HG03520 (cell line): Measurements from ENCODE around the gene DIP2C.
"Not testable (repeated sequence)": the region's sequence is repeated elsewhere in the genome, so short reads cannot be mapped to it uniquely, and the experiment has no call there.

Experiments
- ATAC-seq: cut with Tn5 transposase; IDR thresholded peaks from one replicate; pipeline ENCODE4 v1.9.1; 2021; ENCODE audit warnings: mild to moderate bottlenecking, moderate library complexity; ENCODE audit not compliant: unreplicated experiment

The DIP2C gene

GRCh38 chr10:474406-474805 is 215.1 kb downstream of the DIP2C start:
- no peak for ATAC-seq

- no peak for ATAC-seq
Measured at GRCh38 chr10:472241-472910, 217.1 kb downstream of the DIP2C start.

- ATAC-seq = no peak
Measured at GRCh38 chr10:470339-471003, 219.0 kb downstream of the DIP2C start.

- no peak for ATAC-seq
Measured at GRCh38 chr10:469947-470338, 219.5 kb downstream of the DIP2C start.

- ATAC-seq = no peak
Measured at GRCh38 chr10:459743-460142, 229.7 kb downstream of the DIP2C start.

GRCh38 chr10:458421-458851 is 231.0 kb downstream of the DIP2C start:
- no peak for ATAC-seq

- no peak for ATAC-seq
Measured at GRCh38 chr10:456486-456885, 233.0 kb downstream of the DIP2C start.

GRCh38 chr10:454860-455259 is 234.6 kb downstream of the DIP2C start:
- ATAC-seq = no peak

GRCh38 chr10:453647-454046 is 235.8 kb downstream of the DIP2C start:
- ATAC-seq = no peak

- no peak for ATAC-seq
Measured at GRCh38 chr10:452512-453426, 236.7 kb downstream of the DIP2C start.

GRCh38 chr10:451856-452255 is 237.6 kb downstream of the DIP2C start:
- no peak for ATAC-seq

GRCh38 chr10:451021-451471 is 238.4 kb downstream of the DIP2C start:
- no peak for ATAC-seq

GRCh38 chr10:450463-450862 is 239.0 kb downstream of the DIP2C start:
- no peak for ATAC-seq

GRCh38 chr10:449331-449730 is 240.1 kb downstream of the DIP2C start:
- not testable (repeated sequence) for ATAC-seq

GRCh38 chr10:443459-443858 is 246.0 kb downstream of the DIP2C start:
- ATAC-seq = no peak

GRCh38 chr10:442209-442608 is 247.3 kb downstream of the DIP2C start:
- no peak for ATAC-seq

- no peak for ATAC-seq
Measured at GRCh38 chr10:441659-442058, 247.8 kb downstream of the DIP2C start.

GRCh38 chr10:440127-440526 is 249.3 kb downstream of the DIP2C start:
- no peak for ATAC-seq

- no peak for ATAC-seq
Measured at GRCh38 chr10:437698-438490, 251.6 kb downstream of the DIP2C start.

- ATAC-seq = no peak
Measured at GRCh38 chr10:436911-437665, 252.4 kb downstream of the DIP2C start.
